Panc1 (cell line): ENCODE data around the gene SORL1. TPM values are rescaled to one million over a fixed set of nuclear protein-coding genes. Genes with fewer than 3 reads are reported as not detected.

ENCODE experiments used
- ATAC-seq: fragments of 200-7000 bp; cut with Tn5 transposase; 2 replicates; pipeline ENCODE4 v1.9.1; 2020; ENCODE audit warnings: mild to moderate bottlenecking, moderate library complexity
- BruUV-seq: library from RNA; stranded (reverse); fragments of 400-500 nt; replicated peaks from 2 replicates; lab custom pipeline; 2021; lab: Mats Ljungman, UMichigan
- CTCF ChIA-PET: fragments of 300-600 bp; sonication (Branson Sonifier 250); formaldehyde crosslinking; loops from one replicate; lab custom pipeline; 2022; ENCODE audit warnings: antibody characterized with exemption; lab: Charles Lee
- POLR2A ChIA-PET: fragments of 300-600 bp; sonication (Branson Sonifier 250); formaldehyde crosslinking; loops from one replicate; lab custom pipeline; 2022; ENCODE audit warnings: antibody characterized with exemption; lab: Charles Lee
- DNase-seq: peaks from one replicate; pipeline ENCODE4 v3.0.0-alpha.2; 2010; ENCODE audit warnings: low read depth, low spot score
- H3K27ac ChIP-seq: 2 replicates; pipeline ENCODE4 v1.5.1; 2011; ENCODE audit warnings: mild to moderate bottlenecking, low read length, inconsistent platforms
- H3K27me3 ChIP-seq: fragments of 200-500 bp; sonication (Bioruptor generic); 2 replicates; pipeline ENCODE4 v1.6.0; 2014; ENCODE audit warnings: low read length, inconsistent platforms; ENCODE audit not compliant: control insufficient read depth, insufficient read depth
- H3K36me3 ChIP-seq: fragments of 200-500 bp; sonication (Bioruptor generic); 2 replicates; pipeline ENCODE4 v1.5.1; 2014; ENCODE audit warnings: inconsistent platforms, mild to moderate bottlenecking, low read length, moderate library complexity; ENCODE audit not compliant: control insufficient read depth, insufficient read depth
- H3K4me1 ChIP-seq: 2 replicates; pipeline ENCODE4 v1.5.1; 2011; ENCODE audit warnings: inconsistent platforms, mild to moderate bottlenecking, low read length, moderate library complexity; ENCODE audit not compliant: control insufficient read depth, insufficient read depth
- H3K4me3 ChIP-seq, 2 experiments: 2 replicates each; pipeline ENCODE4 v1.5.1; 2011 to 2012; ENCODE audit warnings: low read depth in 2 of 2, low read length in 2 of 2, mild to moderate bottlenecking in 2 of 2, inconsistent platforms in 1 of 2, moderate library complexity in 1 of 2
- H3K9me3 ChIP-seq: fragments of 200-500 bp; sonication (Bioruptor generic); 2 replicates; pipeline ENCODE4 v1.5.1; 2014; ENCODE audit warnings: low read depth, mild to moderate bottlenecking, inconsistent platforms, low read length, moderate library complexity; ENCODE audit not compliant: control insufficient read depth, insufficient read depth
- POLR2AphosphoS5 ChIP-seq: IDR thresholded peaks from 2 replicates; pipeline ENCODE4 v1.6.1; 2012; ENCODE audit warnings: mild to moderate bottlenecking, low read depth, low read length, moderate library complexity
- SIN3A ChIP-seq: IDR thresholded peaks from 2 replicates; pipeline ENCODE4 v1.6.1; 2012; ENCODE audit warnings: low read depth, mild to moderate bottlenecking, low read length, moderate library complexity, borderline replicate concordance; ENCODE audit not compliant: insufficient read depth
- TCF7L2 ChIP-seq: IDR thresholded peaks from 2 replicates; pipeline ENCODE4 v1.6.1; 2011; ENCODE audit warnings: mild to moderate bottlenecking, low read depth, low read length, inconsistent platforms
- in situ Hi-C: cut with HindIII; loops from 2 replicates; pipeline ENCODE4 v1.10.0; 2016; ENCODE audit warnings: low sequenced_read_pairs, low pct_unique_long_range_greater_than_20kb
- intact Hi-C: fragments of 100-400 bp; cut with micrococcal nuclease; formaldehyde crosslinking; loops from one replicate; pipeline ENCODE4 v1.10.0; 2022; ENCODE audit not compliant: unreplicated experiment
- total RNA-seq: library from RNA; stranded (reverse); gene quantifications from one replicate; pipeline ENCODE4 v1.2.1, GENCODE V29; 2021; ENCODE audit not compliant: unreplicated experiment
- TF ChIP-seq, protein P1 (sequence below): fragments of 450-650 bp; IDR thresholded peaks from 2 replicates; pipeline ENCODE4 v1.5.1; 2017; ENCODE audit warnings: mild to moderate bottlenecking
- TF ChIP-seq, protein P2 (sequence below), 2 experiments: IDR thresholded peaks; 2 replicates each; pipeline ENCODE4 v1.6.1; 2011 to 2012; ENCODE audit warnings: low read depth in 2 of 2, control low read depth in 1 of 2, low read length in 1 of 2, mild to moderate bottlenecking in 1 of 2, moderate library complexity in 1 of 2; ENCODE audit not compliant: insufficient read depth in 1 of 2

The SORL1 gene
- total RNA-seq, 1 experiment from 2014 or later, result 36.3 TPM

GRCh38 chr11:121654259-121654842 lies 202.2 kb downstream of the SORL1 start:
- ChIA-PET CTCF (interaction anchor here (0.6 to 1.7 kb wide), 4 partner anchors 208 to 851 kb away, joined by 4 to 11 read pairs (median 6); no protein-coding TSS in a partner anchor), POLR2A (interaction anchor here (0.6 kb wide), 1 partner anchor 549 kb away, joined by 3 read pairs; no protein-coding TSS in a partner anchor)
- no peak for DNase-seq
- Histone ChIP-seq H3K27ac (no peak overlapping the region; the same call in 1 of the 2 replicates), H3K9me3 (no peaks in the 10 kb centered on the region; the same call in 1 of the 2 replicates), H3K27me3 (no peaks in the 10 kb centered on the region), H3K36me3 (no peaks in the 10 kb centered on the region), H3K4me1 (peaks cover 17% of the 10 kb centered on the region), H3K4me3 (peak overlapping the region in 1 of 2 experiments; percentile 82; a peak in 2 of 4 replicates)
- no peak for ATAC-seq
- in situ Hi-C loops, result no loop called here
- TF ChIP-seq, protein P1, sequence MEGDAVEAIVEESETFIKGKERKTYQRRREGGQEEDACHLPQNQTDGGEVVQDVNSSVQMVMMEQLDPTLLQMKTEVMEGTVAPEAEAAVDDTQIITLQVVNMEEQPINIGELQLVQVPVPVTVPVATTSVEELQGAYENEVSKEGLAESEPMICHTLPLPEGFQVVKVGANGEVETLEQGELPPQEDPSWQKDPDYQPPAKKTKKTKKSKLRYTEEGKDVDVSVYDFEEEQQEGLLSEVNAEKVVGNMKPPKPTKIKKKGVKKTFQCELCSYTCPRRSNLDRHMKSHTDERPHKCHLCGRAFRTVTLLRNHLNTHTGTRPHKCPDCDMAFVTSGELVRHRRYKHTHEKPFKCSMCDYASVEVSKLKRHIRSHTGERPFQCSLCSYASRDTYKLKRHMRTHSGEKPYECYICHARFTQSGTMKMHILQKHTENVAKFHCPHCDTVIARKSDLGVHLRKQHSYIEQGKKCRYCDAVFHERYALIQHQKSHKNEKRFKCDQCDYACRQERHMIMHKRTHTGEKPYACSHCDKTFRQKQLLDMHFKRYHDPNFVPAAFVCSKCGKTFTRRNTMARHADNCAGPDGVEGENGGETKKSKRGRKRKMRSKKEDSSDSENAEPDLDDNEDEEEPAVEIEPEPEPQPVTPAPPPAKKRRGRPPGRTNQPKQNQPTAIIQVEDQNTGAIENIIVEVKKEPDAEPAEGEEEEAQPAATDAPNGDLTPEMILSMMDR, result no peak
- no peak for TF ChIP-seq SIN3A
- TF ChIP-seq TCF7L2, result no peak
- TF ChIP-seq POLR2AphosphoS5, result no peak
- BruUV-seq, result no TSS peak
- intact Hi-C loops, result loop anchor here (10.0 kb wide), 1 partner anchor 370 kb away; no protein-coding TSS in a partner anchor

DNA sequence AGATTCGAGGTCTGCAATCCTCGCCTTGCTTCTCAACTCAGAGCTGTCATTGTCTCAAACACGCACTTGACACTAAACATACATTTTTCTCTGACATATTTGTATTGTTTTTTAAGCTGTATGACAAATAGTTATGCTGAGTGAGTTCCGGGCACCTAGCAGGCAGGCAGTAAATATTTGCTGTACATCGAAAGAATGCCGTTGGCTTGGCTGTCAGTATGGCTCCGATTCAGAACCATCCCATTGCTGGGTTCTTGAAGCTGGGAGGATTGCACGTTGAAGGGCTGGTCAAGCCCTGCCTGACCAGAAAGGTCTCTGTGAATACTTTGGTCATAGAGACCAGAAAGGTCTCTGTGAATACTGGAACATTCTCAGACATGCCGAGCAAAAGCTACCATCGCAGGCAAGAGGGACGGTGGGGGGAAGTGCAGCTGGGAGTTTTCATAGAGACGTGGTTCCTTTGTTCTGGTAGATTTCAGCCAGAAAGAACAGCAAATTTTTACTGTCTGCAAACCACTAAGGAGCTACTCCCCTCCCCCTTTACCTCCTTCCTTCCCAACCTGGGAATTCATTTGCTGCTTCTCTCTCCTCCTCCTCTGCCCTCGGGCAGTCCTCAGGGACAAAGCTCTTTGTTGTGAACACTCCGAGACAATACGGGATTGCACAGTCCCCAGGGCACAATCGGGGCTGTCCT lies 202.9 kb downstream of the SORL1 start:
- POLR2A ChIA-PET, result interaction anchor here (0.6 kb wide), 1 partner anchor 548 kb away, joined by 3 read pairs; no protein-coding TSS in a partner anchor
- CTCF ChIA-PET, result interaction anchor here (0.6 to 1.7 kb wide), 8 partner anchors 11 to 851 kb away, joined by 3 to 11 read pairs (median 4); no protein-coding TSS in a partner anchor
- ATAC-seq (peak; percentile 30), DNase-seq (no peak)
- Histone ChIP-seq H3K4me3 (peak overlapping the region; percentile 60 to 82), H3K36me3 (no peaks in the 10 kb centered on the region), H3K27ac (peak overlapping the region; percentile 79), H3K27me3 (no peaks in the 10 kb centered on the region), H3K9me3 (no peaks in the 10 kb centered on the region; the same call in 1 of the 2 replicates), H3K4me1 (peaks cover 17% of the 10 kb centered on the region)
- TF ChIP-seq POLR2AphosphoS5 (no peak), TCF7L2 (no peak), SIN3A (no peak)
- TF ChIP-seq, protein P2, sequence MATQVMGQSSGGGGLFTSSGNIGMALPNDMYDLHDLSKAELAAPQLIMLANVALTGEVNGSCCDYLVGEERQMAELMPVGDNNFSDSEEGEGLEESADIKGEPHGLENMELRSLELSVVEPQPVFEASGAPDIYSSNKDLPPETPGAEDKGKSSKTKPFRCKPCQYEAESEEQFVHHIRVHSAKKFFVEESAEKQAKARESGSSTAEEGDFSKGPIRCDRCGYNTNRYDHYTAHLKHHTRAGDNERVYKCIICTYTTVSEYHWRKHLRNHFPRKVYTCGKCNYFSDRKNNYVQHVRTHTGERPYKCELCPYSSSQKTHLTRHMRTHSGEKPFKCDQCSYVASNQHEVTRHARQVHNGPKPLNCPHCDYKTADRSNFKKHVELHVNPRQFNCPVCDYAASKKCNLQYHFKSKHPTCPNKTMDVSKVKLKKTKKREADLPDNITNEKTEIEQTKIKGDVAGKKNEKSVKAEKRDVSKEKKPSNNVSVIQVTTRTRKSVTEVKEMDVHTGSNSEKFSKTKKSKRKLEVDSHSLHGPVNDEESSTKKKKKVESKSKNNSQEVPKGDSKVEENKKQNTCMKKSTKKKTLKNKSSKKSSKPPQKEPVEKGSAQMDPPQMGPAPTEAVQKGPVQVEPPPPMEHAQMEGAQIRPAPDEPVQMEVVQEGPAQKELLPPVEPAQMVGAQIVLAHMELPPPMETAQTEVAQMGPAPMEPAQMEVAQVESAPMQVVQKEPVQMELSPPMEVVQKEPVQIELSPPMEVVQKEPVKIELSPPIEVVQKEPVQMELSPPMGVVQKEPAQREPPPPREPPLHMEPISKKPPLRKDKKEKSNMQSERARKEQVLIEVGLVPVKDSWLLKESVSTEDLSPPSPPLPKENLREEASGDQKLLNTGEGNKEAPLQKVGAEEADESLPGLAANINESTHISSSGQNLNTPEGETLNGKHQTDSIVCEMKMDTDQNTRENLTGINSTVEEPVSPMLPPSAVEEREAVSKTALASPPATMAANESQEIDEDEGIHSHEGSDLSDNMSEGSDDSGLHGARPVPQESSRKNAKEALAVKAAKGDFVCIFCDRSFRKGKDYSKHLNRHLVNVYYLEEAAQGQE (IDR thresholded peaks at IDR 0.05; ENCODE audit: insufficient read depth in 1 of 2, low read depth in 2 of 2, low read length in 1 of 2), result no peak
- TF ChIP-seq, protein P1, result no peak
- intact Hi-C loops (loop anchor here (5.0 to 10.0 kb wide), 2 partner anchors 370 to 502 kb away; no protein-coding TSS in a partner anchor), in situ Hi-C loops (no loop called here)
- no TSS peak for BruUV-seq
